HG03060 (cell line): Measurements from ENCODE around the gene KAT6B.

ENCODE experiments used
- ATAC-seq: cut with Tn5 transposase; IDR thresholded peaks from one replicate; pipeline ENCODE4 v1.9.1; 2021; ENCODE audit warnings: low read depth, moderate number of reproducible peaks; ENCODE audit not compliant: unreplicated experiment

KAT6B gene

GRCh38 chr10:75029857-75030256 is 203.5 kb downstream of the KAT6B start:
- no peak for ATAC-seq

- no peak for ATAC-seq
Measured at GRCh38 chr10:75030371-75030770, 204.0 kb downstream of the KAT6B start.

DNA sequence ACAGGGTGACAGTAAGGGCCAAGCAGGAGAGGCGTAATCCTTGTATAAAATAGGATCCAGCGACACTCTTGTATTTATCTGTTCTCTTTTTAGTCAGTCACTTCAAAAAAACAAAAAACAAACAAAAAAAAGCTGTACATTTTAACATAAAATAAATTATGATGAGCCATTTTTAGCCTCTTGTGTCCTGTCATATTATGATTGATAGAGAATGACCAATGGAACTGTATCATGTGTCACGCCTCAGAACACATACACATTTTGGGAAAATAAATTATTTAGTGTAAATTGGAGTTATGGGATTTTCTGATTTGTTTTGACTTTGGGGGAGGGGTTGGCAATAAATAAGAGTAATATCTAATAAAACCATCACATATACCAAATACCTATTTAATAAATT is 205.7 kb downstream of the KAT6B start:
- ATAC-seq, result no peak

- ATAC-seq, result no peak
Measured at GRCh38 chr10:75032813-75033212, 206.4 kb downstream of the KAT6B start.

- no peak for ATAC-seq
Measured at GRCh38 chr10:75033399-75034130, 207.2 kb downstream of the KAT6B start.

DNA sequence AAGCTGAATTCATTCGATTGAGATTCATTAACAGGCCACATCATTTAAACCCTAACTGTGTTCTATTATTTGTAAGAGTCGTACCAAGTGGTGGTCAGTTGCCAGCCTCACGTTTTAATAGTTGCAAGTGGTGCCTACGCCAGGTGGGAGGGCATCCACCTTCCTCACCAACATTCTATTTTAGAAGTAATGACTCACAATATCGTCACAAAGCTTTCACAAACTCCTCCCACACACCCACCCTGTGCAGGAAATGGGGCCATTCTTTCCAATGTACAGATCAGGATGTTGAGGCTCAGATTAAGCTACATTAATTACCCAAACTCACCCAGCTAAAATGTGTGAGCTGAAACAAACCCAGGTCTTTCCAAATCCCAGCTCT is 207.7 kb downstream of the KAT6B start:
- ATAC-seq, result no peak

GRCh38 chr10:75034714-75035258 is 208.4 kb downstream of the KAT6B start:
- no peak for ATAC-seq

DNA sequence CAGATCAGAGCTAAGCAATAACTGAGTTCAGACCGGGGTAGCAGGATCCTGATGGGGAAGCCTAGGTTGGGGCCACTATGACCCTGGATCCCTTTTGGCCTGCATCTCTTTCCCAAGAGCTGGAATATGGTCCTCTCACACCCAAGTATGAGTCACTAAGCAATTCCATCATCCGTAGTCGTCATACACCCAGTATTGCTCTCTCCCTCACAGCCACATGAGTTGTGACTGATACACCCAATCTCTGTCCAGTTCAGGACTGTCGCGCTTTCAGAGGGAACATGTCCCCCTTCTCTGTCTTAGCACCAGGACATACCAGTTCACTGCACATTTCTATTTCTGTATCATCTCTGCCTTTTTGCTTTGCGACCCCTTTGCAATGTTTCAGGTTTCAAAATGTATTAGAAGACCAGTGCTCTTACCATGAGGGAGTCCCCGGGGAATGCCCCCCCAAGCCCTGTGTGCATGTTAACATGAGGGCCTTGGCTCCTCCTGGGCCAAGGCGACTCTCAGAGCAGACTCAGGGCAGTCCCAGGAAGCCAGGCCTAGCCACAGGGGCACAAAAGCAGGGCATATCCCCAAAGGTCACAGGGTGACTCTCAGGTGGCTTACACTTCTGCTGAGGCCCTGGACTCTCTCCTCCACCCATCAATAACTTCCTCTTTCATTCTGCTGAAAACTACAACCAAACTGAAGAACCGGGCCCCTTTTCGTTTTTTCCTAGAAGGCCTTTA is 209.7 kb downstream of the KAT6B start:
- ATAC-seq, result no peak

DNA sequence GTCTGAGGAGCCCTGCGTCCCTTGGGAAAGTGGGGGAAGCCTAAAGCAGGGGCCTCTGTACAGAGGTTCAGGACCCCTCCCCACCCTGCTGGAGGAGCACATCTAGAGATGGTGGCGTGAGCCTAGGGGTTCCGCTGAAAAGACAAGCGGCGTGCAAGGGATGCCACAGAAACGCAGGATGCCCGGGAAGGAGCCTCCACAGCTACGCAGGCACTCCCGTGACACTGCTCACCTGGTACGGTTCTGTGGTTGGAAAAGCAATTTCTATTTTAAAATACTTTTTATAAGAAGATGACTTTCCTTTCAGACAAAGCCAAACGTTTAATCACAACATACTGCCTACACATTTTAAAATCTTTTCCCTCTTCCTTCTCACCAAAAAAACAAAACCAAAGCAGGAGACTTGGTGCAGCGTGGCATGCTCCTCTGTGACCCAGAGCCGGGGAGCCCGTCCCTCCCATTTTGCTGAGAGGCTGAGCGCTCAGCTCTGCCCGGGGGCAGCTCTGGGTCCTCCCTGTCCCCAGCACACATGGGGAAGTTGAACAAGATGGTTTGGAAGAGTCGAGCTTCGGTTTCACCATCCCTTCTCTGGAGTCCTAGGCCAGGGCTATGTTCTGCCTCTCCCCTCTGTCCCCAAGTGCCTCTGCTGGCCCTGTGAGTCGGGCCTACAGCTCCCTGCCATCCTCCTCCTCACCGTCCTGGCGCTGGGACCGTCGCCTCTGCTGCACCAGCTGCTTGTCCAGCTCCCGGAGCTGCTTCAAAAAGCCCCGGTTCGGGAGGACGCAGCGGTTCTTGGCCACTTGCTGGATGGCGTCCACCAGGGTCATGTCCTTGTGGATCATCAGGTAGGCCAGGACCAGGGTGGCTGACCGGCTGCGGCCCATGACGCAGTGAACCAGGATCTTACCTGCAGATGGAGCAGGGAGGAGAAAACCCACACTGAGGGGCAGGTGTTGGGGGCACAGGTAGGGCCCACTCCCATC is 211.1 kb downstream of the KAT6B start:
- ATAC-seq, result no peak

DNA sequence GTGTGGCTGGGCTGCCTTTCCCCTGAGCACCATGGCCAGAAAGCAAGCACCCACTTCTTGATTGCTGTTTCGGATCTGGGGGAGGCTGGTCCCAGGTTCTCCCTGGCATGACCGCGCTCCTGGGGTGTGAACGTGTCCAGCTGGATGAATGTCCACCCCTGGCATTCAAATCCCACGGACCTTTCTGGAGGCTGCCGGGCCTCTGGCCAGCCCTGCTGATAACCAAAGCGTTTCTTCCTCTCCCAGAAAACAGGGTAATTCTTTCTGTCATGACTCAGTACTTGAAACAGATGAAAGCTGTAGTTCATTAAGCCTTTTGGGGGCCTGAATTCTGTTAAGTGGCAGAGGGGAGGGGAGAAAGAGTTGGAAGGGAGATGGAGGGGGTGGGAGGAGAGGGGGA is 211.9 kb downstream of the KAT6B start:
- no peak for ATAC-seq

- ATAC-seq, result no peak
Measured at GRCh38 chr10:75040576-75040975, 214.2 kb downstream of the KAT6B start.

DNA sequence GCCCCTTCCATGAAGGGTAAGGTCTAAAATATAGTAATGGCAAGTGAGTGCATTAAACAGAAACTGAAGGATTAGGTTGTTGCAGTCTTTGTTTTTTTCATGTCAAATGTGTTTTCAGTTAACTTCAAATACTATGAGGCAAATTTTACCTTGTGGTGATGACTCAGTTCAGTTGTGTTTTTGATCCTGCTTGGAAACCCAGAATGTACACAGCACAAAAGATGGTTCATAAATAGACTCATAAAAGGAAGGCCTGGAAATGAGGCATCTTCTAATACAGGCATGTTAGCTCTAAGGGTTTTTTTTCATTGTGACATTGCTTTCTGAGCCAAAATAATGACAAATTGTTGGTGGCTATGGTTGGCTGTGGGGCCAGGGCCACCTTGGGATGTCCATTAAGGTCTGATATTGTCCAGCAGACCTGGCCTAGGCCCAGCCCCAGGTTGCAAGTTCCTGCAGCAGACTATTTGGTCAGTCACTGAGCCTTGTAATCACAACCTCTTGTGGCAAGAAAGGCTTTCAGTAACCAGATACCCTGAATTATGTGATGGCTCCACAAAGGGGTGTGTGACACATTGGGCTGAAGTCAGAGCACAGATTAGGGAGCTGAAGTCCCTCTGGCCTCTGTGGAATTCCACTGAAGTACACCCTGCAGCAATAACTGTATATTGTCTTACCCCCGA is 216.0 kb downstream of the KAT6B start:
- ATAC-seq, result no peak

GRCh38 chr10:75043256-75044131 is 217.1 kb downstream of the KAT6B start:
- ATAC-seq, result no peak

DNA sequence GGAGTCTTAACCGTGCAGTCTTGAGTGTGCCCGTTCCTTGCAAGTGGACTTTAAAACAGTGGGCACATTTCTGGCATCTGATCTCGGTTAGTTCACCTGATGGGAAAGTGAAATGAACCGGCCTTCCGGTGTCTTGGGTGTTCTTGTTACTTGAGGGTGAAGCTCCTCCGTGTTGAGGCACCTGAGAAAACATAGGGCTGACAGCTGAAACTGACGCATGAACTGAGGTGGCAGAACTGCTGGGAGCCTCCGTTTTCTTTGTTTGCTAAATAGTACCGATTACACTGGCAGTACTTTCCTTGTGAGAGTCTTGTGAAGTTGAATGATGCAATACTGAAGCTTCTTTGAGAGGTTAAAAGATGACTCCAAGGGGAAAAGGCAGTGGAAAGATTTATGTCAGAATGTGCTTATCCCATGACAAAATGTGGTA is 222.3 kb downstream of the KAT6B start:
- no peak for ATAC-seq

GRCh38 chr10:75049316-75050148 is 223.1 kb downstream of the KAT6B start:
- ATAC-seq, result no peak

DNA sequence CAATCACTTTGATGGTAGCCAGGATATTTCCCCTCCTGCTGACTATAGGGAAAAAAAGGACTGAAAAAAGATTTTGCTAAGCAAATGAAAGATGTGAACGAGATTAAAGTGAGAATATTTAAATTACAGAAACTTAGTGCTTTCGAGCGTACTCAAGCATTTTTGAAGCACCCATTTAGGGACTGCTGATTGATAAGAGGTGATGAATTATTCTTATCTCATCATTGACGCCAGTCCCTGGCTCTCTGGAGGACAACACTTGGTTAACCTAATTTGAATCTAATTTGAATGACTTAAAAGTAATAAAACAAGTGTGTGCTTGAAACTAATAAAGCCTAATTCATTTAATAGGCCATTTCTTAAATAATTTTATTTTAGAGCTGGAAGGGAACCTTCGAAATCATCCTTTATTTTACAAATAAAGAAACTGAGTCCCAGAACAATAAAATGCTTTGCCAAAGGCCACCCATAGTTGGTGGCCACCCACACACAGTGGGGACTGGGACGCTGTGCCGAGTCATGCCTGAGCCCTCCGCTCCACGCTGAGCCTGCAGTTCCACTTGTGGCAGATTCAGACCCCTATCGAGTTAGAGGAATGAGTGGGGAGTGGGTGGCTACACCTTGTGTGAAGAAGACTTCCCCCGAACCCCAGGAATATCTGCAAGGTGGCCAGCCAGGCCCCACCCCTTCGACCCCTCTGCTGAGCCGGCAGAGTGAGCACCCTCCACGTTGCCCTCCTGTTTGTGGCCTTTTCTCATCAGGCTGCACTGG is 223.9 kb downstream of the KAT6B start:
- no peak for ATAC-seq

DNA sequence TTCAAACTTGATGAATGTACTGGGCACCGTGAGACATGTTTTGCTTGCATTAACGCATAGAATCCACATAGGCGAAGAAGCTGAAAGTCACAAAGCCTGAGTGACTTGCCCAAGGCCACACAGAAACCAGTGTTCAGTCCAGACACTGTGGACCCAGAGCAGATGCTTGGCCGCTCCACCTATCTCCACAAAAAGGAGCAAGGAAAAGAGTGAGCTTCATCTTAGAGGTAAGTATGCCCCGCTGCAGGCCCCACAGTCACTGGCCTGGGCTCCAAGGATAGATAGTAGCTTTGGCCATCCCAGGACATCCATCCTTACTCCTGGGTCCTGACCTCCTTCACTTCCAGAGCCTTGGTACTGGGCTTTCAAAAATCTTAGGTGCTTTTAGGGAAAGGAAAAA is 224.9 kb downstream of the KAT6B start:
- ATAC-seq, result no peak
